GM12878 (cell line): Measurements from ENCODE around the gene C1orf185. TPM values are rescaled to one million over a fixed set of nuclear protein-coding genes. Genes with fewer than 3 reads are reported as not detected.
A peak's percentile ranks its signal among the peaks of the same experiment; 100 is the strongest.
"Not testable (repeated sequence)": the region's sequence is repeated elsewhere in the genome, so short reads cannot be mapped to it uniquely, and the experiment has no call there.

Source experiments
- ATAC-seq: fragments of 200-7000 bp; cut with Tn5 transposase; 3 replicates; pipeline ENCODE4 v1.9.1; 2020; ENCODE audit warnings: mild to moderate bottlenecking, moderate library complexity
- BruUV-seq: library from RNA; stranded (reverse); fragments of 400-500 nt; replicated peaks from 2 replicates; lab custom pipeline; 2021; lab: Mats Ljungman, UMichigan
- CTCF ChIA-PET: fragments of 300-600 bp; sonication (Branson Sonifier 250); formaldehyde crosslinking; extraction: SDS; loops from one replicate; lab custom pipeline; 2021; ENCODE audit warnings: inconsistent platforms; lab: Yijun Ruan, JAX
- POLR2A ChIA-PET: fragments of 350-600 bp; formaldehyde crosslinking; extraction: SDS; loops from one replicate; lab custom pipeline; 2021; ENCODE audit warnings: inconsistent platforms; lab: Charles Lee
- RAD21 ChIA-PET: fragments of 300-600 bp; sonication (Branson Sonifier 250); formaldehyde crosslinking; loops from one replicate; lab custom pipeline; 2023; ENCODE audit warnings: antibody characterized with exemption; ENCODE audit not compliant: unreplicated experiment; lab: Charles Lee
- SMC1A ChIA-PET: fragments of 300-600 bp; sonication (Branson Sonifier 250); formaldehyde crosslinking; loops from one replicate; lab custom pipeline; 2023; ENCODE audit not compliant: unreplicated experiment, uncharacterized antibody; lab: Charles Lee
- DNase-seq: peaks from one replicate; pipeline ENCODE4 v3.0.0-alpha.2; 2011; ENCODE audit warnings: low read depth, low spot score
- FAIRE-seq: peaks from 3 replicates; lab custom pipeline; 2011; peaks lifted over from hg19 to GRCh38; lab: Jason Lieb, UNC
- H2AFZ ChIP-seq: 2 replicates; pipeline ENCODE4 v1.6.0; 2011; ENCODE audit warnings: low read depth, low read length, control low read depth; ENCODE audit not compliant: control insufficient read depth
- H3K27ac ChIP-seq: 2 replicates; pipeline ENCODE4 v1.5.1; 2011; ENCODE audit warnings: control low read depth; ENCODE audit not compliant: control insufficient read depth, insufficient read depth
- H3K27me3 ChIP-seq, 2 experiments: replicated peaks in 1 of 2; 2 replicates each; pipeline versions ENCODE4 v1.6.0 to v1.6.1; 2011; ENCODE audit warnings: low read length in 1 of 2; ENCODE audit not compliant: control insufficient read depth in 2 of 2, insufficient read depth in 2 of 2
- H3K36me3 ChIP-seq, 2 experiments: 2 replicates each; pipeline ENCODE4 v1.5.1; 2011; ENCODE audit warnings: low read length in 1 of 2; ENCODE audit not compliant: control insufficient read depth in 2 of 2, insufficient read depth in 2 of 2
- H3K4me1 ChIP-seq: 2 replicates; pipeline ENCODE4 v1.6.1; 2011; ENCODE audit warnings: mild to moderate bottlenecking, low read length, moderate library complexity, mixed read lengths; ENCODE audit not compliant: control insufficient read depth, insufficient read depth
- H3K4me2 ChIP-seq: 2 replicates; pipeline ENCODE4 v1.6.0; 2011; ENCODE audit warnings: control low read depth; ENCODE audit not compliant: control insufficient read depth, insufficient read depth
- H3K4me3 ChIP-seq: fragments of 200-600 bp; sonication (generic); 2 replicates; pipeline ENCODE4 v1.5.1; 2016
- H3K79me2 ChIP-seq: 2 replicates; pipeline ENCODE4 v1.6.0; 2011; ENCODE audit warnings: low read length; ENCODE audit not compliant: control insufficient read depth, insufficient read depth
- H3K9ac ChIP-seq: 2 replicates; pipeline ENCODE4 v1.8.0; 2011; ENCODE audit warnings: low read length, control low read depth, mixed read lengths; ENCODE audit not compliant: control insufficient read depth, insufficient read depth
- H3K9me3 ChIP-seq: replicated peaks from 3 replicates; pipeline ENCODE4 v1.5.1; 2011; ENCODE audit warnings: mild to moderate bottlenecking, low read length; ENCODE audit not compliant: control insufficient read depth, insufficient read depth
- H4K20me1 ChIP-seq: 2 replicates; pipeline ENCODE4 v1.6.0; 2011; ENCODE audit not compliant: control insufficient read depth, insufficient read depth
- BACH1 ChIP-seq: fragments of 450-650 bp; IDR thresholded peaks from 2 replicates; pipeline ENCODE4 v1.6.1; 2017; ENCODE audit warnings: mild to moderate bottlenecking, borderline replicate concordance
- BCL11A ChIP-seq: IDR thresholded peaks from 2 replicates; pipeline ENCODE4 v1.6.1; 2011; ENCODE audit warnings: low read depth, low read length
- HDAC2 ChIP-seq: fragments of 200-600 bp; sonication (generic); IDR thresholded peaks from 2 replicates; pipeline ENCODE4 v1.6.1; 2017
- HDGF ChIP-seq: fragments of 450-650 bp; IDR thresholded peaks from 2 replicates; pipeline ENCODE4 v1.6.1; 2016; ENCODE audit warnings: antibody characterized with exemption
- IKZF2 ChIP-seq, 2 experiments: fragments of 450-650 bp; IDR thresholded peaks; 2 replicates each; pipeline ENCODE4 v1.6.1; 2017; ENCODE audit warnings: mild to moderate bottlenecking in 2 of 2, moderate library complexity in 2 of 2
- KLF5 ChIP-seq: fragments of 450-650 bp; IDR thresholded peaks from 2 replicates; pipeline ENCODE4 v1.6.1; 2014; ENCODE audit warnings: mild to moderate bottlenecking; ENCODE audit not compliant: partially characterized antibody
- NFYB ChIP-seq: IDR thresholded peaks from 2 replicates; pipeline ENCODE4 v1.6.1; 2011; ENCODE audit warnings: low read depth, mild to moderate bottlenecking, low read length, improper control_type of control experiment, moderate library complexity; ENCODE audit not compliant: insufficient read depth
- RCOR1 ChIP-seq: conservative IDR thresholded peaks from 2 replicates; pipeline ENCODE4 v1.6.1; 2012; ENCODE audit warnings: low read depth, low read length, improper control_type of control experiment
- STAT1 ChIP-seq: fragments of 450-650 bp; conservative IDR thresholded peaks from 2 replicates; pipeline ENCODE4 v1.6.1; 2014; ENCODE audit warnings: antibody characterized with exemption, mild to moderate bottlenecking
- TCF7 ChIP-seq: IDR thresholded peaks from 2 replicates; pipeline ENCODE4 v1.6.1; 2014; ENCODE audit warnings: antibody characterized with exemption, borderline replicate concordance
- WRNIP1 ChIP-seq: IDR thresholded peaks from 2 replicates; pipeline ENCODE4 v1.6.1; 2011; ENCODE audit warnings: low read depth, low read length, improper control_type of control experiment, borderline replicate concordance
- WGBS: methylation state at CpG from one replicate; pipeline ENCODE4 v1.1.6; 2016; ENCODE audit warnings: low lambda C conversion rate; ENCODE audit not compliant: insufficient replicate concordance, insufficient coverage; ENCODE audit errors: missing lambda C conversion rate; 5-methylcytosine and 5-hydroxymethylcytosine counted together
- in situ Hi-C: fragments of 300-500 bp; cut with MboI; formaldehyde crosslinking; loops from 9 replicates; pipeline ENCODE4 v1.14.3; 2018; ENCODE audit warnings: mixed read lengths
- intact Hi-C: fragments of 100-400 bp; cut with micrococcal nuclease; formaldehyde crosslinking; loops from one replicate; pipeline ENCODE4 v1.14.2; 2022; ENCODE audit not compliant: unreplicated experiment
- polyA plus RNA-seq, 11 experiments: library from polyadenylated mRNA; depleted of rRNA in 4 of 11; unstranded in 6 of 11; stranded (reverse) in 5 of 11; fragments of >200 nt; fragmentation: Nextera tagmentation in 4 of 11; fragmentation: Illumina TruSeq in 1 of 11; extraction: Ambion mirVana in 4 of 11; extraction: Trizol in 1 of 11; gene quantifications; 1 replicate in 1 of 11; 2 replicates in 10 of 11; pipeline versions ENCODE4 v1.2.1 to v1.2.3, GENCODE V29; 2011 to 2016; ENCODE audit warnings: inconsistent platforms in 2 of 11, missing spikeins in 2 of 11, low read depth in 1 of 11
- total RNA-seq, 4 experiments: library from RNA; depleted of rRNA in 3 of 4; stranded (reverse); fragments of >200 nt in 3 of 4; fragmentation: Illumina TruSeq in 1 of 4; extraction: Trizol in 1 of 4; gene quantifications; 2 replicates each; pipeline versions ENCODE4 v1.2.1 to v1.2.3, GENCODE V29; 2013 to 2021
- TF ChIP-seq, protein P1 (sequence below): IDR thresholded peaks from 2 replicates; pipeline ENCODE4 v1.6.1; 2011; ENCODE audit warnings: low read depth, mild to moderate bottlenecking, low read length, moderate library complexity, borderline replicate concordance; ENCODE audit errors: extremely low read depth
- TF ChIP-seq, protein P2 (sequence below): fragments of 450-650 bp; IDR thresholded peaks from 2 replicates; pipeline ENCODE4 v1.6.1; 2014; ENCODE audit warnings: mild to moderate bottlenecking
- TF ChIP-seq, protein P3 (sequence below): fragments of 450-650 bp; IDR thresholded peaks from 2 replicates; pipeline ENCODE4 v1.6.1; 2017; ENCODE audit warnings: antibody characterized with exemption, mild to moderate bottlenecking, moderate library complexity

Gene C1orf185
- total and polyA plus RNA-seq, 10 of the 15 experiments (the other 5 are each of a cell fraction or from before 2014, with no cell fraction given) = 0.40 TPM; not detected in 9

DNA sequence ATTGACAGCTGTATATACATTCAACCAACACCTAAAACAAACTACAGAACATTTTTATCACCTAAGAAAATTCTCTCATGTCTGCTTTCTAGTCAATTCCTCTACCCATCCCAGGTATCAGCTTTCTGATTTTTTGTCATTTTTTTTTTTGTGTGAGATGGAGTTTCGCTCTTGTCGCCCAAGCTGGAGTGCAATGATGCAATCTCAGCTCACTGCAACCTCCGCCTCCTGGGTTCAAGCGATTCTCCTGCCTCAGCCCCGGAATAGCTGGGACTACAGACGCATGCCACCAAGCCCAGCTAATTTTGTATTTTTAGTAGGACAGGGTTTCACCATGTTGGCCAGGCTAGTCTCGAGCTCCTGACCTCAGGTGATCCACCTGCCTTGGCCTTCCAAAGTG lies 25.1 kb downstream of the C1orf185 start:
- SMC1A ChIA-PET, ATAC-seq, DNase-seq, H3K36me3 ChIP-seq, H3K4me2 ChIP-seq, H3K27me3 ChIP-seq, H3K79me2 ChIP-seq, H3K9ac ChIP-seq, H4K20me1 ChIP-seq, H3K9me3 ChIP-seq, H2AFZ ChIP-seq, FAIRE-seq, RAD21 ChIA-PET, in situ Hi-C loops, BruUV-seq, H3K27ac ChIP-seq, intact Hi-C loops, H3K4me1 ChIP-seq, H3K4me3 ChIP-seq: not testable (repeated sequence)
- ChIA-PET POLR2A (interaction anchor here (0.6 kb wide), 1 partner anchor 9 kb away, joined by 3 read pairs; no protein-coding TSS in a partner anchor), CTCF (interaction anchor here (0.6 to 1.0 kb wide), 2 partner anchors 65 to 210 kb away, joined by 3 to 4 read pairs; no protein-coding TSS in a partner anchor)
- WGBS = 63% methylated on average over 7 of the region's 7 CpGs

GRCh38 chr1:51131185-51131584 lies 29.2 kb downstream of the C1orf185 start:
- no peaks in the 10 kb centered on the region for H3K36me3 ChIP-seq
- no peak overlapping the region for H3K4me2 ChIP-seq
- ATAC-seq (no peak), FAIRE-seq (no peak), DNase-seq (no peak)
- intact Hi-C loops (no loop called here), in situ Hi-C loops (no loop called here)
- H3K4me1 ChIP-seq = no peaks in the 10 kb centered on the region; the same call in 1 of the 2 replicates
- no peak overlapping the region for H3K9ac ChIP-seq
- WGBS = 27% methylated on average over 3 of the region's 3 CpGs
- ChIA-PET RAD21 (no interaction called here), CTCF (interaction anchor here (1.0 kb wide), 1 partner anchor 258 kb away, joined by 3 read pairs; no protein-coding TSS in a partner anchor), SMC1A (no interaction called here), POLR2A (no interaction called here)
- BruUV-seq = no TSS peak
- no peaks in the 10 kb centered on the region for H3K79me2 ChIP-seq
- no peaks in the 10 kb centered on the region for H3K27me3 ChIP-seq
- no peak overlapping the region for H3K27ac ChIP-seq
- no peak overlapping the region; the same call in 1 of the 2 replicates for H3K4me3 ChIP-seq
- H4K20me1 ChIP-seq = no peaks in the 10 kb centered on the region
- H2AFZ ChIP-seq = peak overlapping the region; percentile 28; the same call in 1 of the 2 replicates
- peaks cover 3% of the 10 kb centered on the region; the same call in 1 of the 3 replicates for H3K9me3 ChIP-seq
- TF ChIP-seq RCOR1 = no peak
- TF ChIP-seq BACH1 = no peak
- TF ChIP-seq WRNIP1 = no peak
- TF ChIP-seq BCL11A = no peak
- no peak for TF ChIP-seq IKZF2 (IDR thresholded peaks at IDR 0.05)
- no peak for TF ChIP-seq KLF5
- TF ChIP-seq, protein P1, sequence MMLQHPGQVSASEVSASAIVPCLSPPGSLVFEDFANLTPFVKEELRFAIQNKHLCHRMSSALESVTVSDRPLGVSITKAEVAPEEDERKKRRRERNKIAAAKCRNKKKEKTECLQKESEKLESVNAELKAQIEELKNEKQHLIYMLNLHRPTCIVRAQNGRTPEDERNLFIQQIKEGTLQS = no peak
- TF ChIP-seq STAT1 = no peak
- TF ChIP-seq HDAC2 = no peak
- no peak for TF ChIP-seq NFYB
- TF ChIP-seq HDGF = no peak
- TF ChIP-seq, protein P2, sequence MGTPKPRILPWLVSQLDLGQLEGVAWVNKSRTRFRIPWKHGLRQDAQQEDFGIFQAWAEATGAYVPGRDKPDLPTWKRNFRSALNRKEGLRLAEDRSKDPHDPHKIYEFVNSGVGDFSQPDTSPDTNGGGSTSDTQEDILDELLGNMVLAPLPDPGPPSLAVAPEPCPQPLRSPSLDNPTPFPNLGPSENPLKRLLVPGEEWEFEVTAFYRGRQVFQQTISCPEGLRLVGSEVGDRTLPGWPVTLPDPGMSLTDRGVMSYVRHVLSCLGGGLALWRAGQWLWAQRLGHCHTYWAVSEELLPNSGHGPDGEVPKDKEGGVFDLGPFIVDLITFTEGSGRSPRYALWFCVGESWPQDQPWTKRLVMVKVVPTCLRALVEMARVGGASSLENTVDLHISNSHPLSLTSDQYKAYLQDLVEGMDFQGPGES = no peak
- no peak for TF ChIP-seq TCF7
- TF ChIP-seq, protein P3, sequence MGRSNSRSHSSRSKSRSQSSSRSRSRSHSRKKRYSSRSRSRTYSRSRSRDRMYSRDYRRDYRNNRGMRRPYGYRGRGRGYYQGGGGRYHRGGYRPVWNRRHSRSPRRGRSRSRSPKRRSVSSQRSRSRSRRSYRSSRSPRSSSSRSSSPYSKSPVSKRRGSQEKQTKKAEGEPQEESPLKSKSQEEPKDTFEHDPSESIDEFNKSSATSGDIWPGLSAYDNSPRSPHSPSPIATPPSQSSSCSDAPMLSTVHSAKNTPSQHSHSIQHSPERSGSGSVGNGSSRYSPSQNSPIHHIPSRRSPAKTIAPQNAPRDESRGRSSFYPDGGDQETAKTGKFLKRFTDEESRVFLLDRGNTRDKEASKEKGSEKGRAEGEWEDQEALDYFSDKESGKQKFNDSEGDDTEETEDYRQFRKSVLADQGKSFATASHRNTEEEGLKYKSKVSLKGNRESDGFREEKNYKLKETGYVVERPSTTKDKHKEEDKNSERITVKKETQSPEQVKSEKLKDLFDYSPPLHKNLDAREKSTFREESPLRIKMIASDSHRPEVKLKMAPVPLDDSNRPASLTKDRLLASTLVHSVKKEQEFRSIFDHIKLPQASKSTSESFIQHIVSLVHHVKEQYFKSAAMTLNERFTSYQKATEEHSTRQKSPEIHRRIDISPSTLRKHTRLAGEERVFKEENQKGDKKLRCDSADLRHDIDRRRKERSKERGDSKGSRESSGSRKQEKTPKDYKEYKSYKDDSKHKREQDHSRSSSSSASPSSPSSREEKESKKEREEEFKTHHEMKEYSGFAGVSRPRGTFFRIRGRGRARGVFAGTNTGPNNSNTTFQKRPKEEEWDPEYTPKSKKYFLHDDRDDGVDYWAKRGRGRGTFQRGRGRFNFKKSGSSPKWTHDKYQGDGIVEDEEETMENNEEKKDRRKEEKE = no peak
